PC-9 (cell line): ENCODE measurements around the gene ADARB2. TPM values are rescaled to one million over a fixed set of nuclear protein-coding genes. Genes with fewer than 3 reads are reported as not detected.

Source experiments
- BruUV-seq: library from RNA; stranded (reverse); fragments of 400-500 nt; replicated peaks from 2 replicates; lab custom pipeline; 2021; lab: Mats Ljungman, UMichigan
- CTCF ChIA-PET: fragments of 300-600 bp; sonication (Branson Sonifier 250); formaldehyde crosslinking; loops from one replicate; lab custom pipeline; 2022; ENCODE audit warnings: antibody characterized with exemption; lab: Charles Lee
- POLR2A ChIA-PET: fragments of 300-600 bp; sonication (Branson Sonifier 250); formaldehyde crosslinking; loops from one replicate; lab custom pipeline; 2022; ENCODE audit warnings: antibody characterized with exemption; ENCODE audit not compliant: unreplicated experiment; lab: Charles Lee
- DNase-seq, 2 experiments: peaks; one replicate each; pipeline versions ENCODE4 v3.0.0 to v3.0.0-alpha.2; 2015 to 2022; ENCODE audit warnings: mixed read lengths in 1 of 2
- H2AFZ ChIP-seq: fragments of 200-600 bp; sonication (generic); 2 replicates; pipeline ENCODE4 v1.8.1; 2017; ENCODE audit warnings: antibody characterized with exemption
- H3F3A ChIP-seq: fragments of 200-600 bp; sonication (generic); 2 replicates; pipeline ENCODE4 v1.8.1; 2017; ENCODE audit warnings: antibody characterized with exemption, mild to moderate bottlenecking, low read depth; ENCODE audit not compliant: insufficient read depth
- H3K27ac ChIP-seq: fragments of 200-600 bp; sonication (generic); 2 replicates; pipeline ENCODE4 v1.6.1; 2016; ENCODE audit warnings: mixed run types
- H3K27me3 ChIP-seq: fragments of 200-600 bp; sonication (generic); 2 replicates; pipeline ENCODE4 v1.6.1; 2016; ENCODE audit warnings: low read depth, mixed run types; ENCODE audit not compliant: insufficient read depth
- H3K36me3 ChIP-seq: fragments of 200-600 bp; sonication (generic); 2 replicates; pipeline ENCODE4 v1.6.1; 2016; ENCODE audit warnings: low read depth, mixed run types
- H3K4me1 ChIP-seq: fragments of 200-600 bp; sonication (generic); replicated peaks from 2 replicates; pipeline ENCODE4 v1.6.1; 2016; ENCODE audit warnings: mixed run types; ENCODE audit not compliant: insufficient read depth
- H3K4me2 ChIP-seq: fragments of 200-600 bp; sonication (generic); 2 replicates; pipeline ENCODE4 v1.6.1; 2017; ENCODE audit warnings: mixed run types
- H3K4me3 ChIP-seq: fragments of 200-600 bp; sonication (generic); 2 replicates; pipeline ENCODE4 v1.6.1; 2016; ENCODE audit warnings: mixed run types
- H3K79me2 ChIP-seq: fragments of 200-600 bp; sonication (generic); 2 replicates; pipeline ENCODE4 v1.6.1; 2017; ENCODE audit warnings: low read depth, mixed run types
- H3K9me2 ChIP-seq: fragments of 200-600 bp; sonication (generic); 2 replicates; pipeline ENCODE4 v1.8.1; 2017; ENCODE audit warnings: mild to moderate bottlenecking; ENCODE audit not compliant: insufficient read depth
- H3K9me3 ChIP-seq: fragments of 200-600 bp; sonication (generic); 2 replicates; pipeline ENCODE4 v1.8.1; 2016; ENCODE audit warnings: low read depth; ENCODE audit not compliant: insufficient read depth
- H4K20me1 ChIP-seq: fragments of 200-600 bp; sonication (generic); 2 replicates; pipeline ENCODE4 v1.8.1; 2017; ENCODE audit not compliant: insufficient read depth
- EZH2 ChIP-seq: fragments of 200-600 bp; sonication (generic); IDR thresholded peaks from 2 replicates; pipeline ENCODE4 v1.8.0; 2017; ENCODE audit warnings: antibody characterized with exemption, low read depth
- intact Hi-C: fragments of 100-400 bp; cut with micrococcal nuclease; formaldehyde crosslinking; loops from one replicate; pipeline ENCODE4 v1.10.0; 2022; ENCODE audit not compliant: unreplicated experiment
- total RNA-seq: library from RNA; stranded (reverse); gene quantifications from 2 replicates; pipeline ENCODE4 v1.2.3, GENCODE V29; 2021
- TF ChIP-seq, protein P1 (sequence below): fragments of 200-600 bp; sonication (generic); conservative IDR thresholded peaks from 2 replicates; pipeline ENCODE4 v1.6.1; 2017; ENCODE audit warnings: mixed run types, antibody characterized with exemption, mild to moderate bottlenecking, moderate library complexity

ADARB2 gene
- total RNA-seq, 1 experiment from 2014 or later: not detected

GRCh38 chr10:1362589-1363445 lies 374.5 kb downstream of the ADARB2 start:
- no peaks in the 10 kb centered on the region for H3K4me1 ChIP-seq
- DNase-seq: no peak
- intact Hi-C loops: no loop called here
- H2AFZ ChIP-seq: no peak overlapping the region
- no peaks in the 10 kb centered on the region for H4K20me1 ChIP-seq
- ChIA-PET POLR2A (no interaction called here), CTCF (no interaction called here)
- H3K9me2 ChIP-seq: no peaks in the 10 kb centered on the region
- no peaks in the 10 kb centered on the region for H3K36me3 ChIP-seq
- no peak overlapping the region for H3K4me3 ChIP-seq
- no peaks in the 10 kb centered on the region for H3K9me3 ChIP-seq
- no TSS peak for BruUV-seq
- peaks cover 33% of the 10 kb centered on the region for H3K27me3 ChIP-seq
- no peak overlapping the region for H3K27ac ChIP-seq
- TF ChIP-seq, protein P1, sequence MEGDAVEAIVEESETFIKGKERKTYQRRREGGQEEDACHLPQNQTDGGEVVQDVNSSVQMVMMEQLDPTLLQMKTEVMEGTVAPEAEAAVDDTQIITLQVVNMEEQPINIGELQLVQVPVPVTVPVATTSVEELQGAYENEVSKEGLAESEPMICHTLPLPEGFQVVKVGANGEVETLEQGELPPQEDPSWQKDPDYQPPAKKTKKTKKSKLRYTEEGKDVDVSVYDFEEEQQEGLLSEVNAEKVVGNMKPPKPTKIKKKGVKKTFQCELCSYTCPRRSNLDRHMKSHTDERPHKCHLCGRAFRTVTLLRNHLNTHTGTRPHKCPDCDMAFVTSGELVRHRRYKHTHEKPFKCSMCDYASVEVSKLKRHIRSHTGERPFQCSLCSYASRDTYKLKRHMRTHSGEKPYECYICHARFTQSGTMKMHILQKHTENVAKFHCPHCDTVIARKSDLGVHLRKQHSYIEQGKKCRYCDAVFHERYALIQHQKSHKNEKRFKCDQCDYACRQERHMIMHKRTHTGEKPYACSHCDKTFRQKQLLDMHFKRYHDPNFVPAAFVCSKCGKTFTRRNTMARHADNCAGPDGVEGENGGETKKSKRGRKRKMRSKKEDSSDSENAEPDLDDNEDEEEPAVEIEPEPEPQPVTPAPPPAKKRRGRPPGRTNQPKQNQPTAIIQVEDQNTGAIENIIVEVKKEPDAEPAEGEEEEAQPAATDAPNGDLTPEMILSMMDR: no peak
- no peak for TF ChIP-seq EZH2
- H3K4me2 ChIP-seq: no peak overlapping the region
- no peaks in the 10 kb centered on the region for H3K79me2 ChIP-seq
- no peaks in the 10 kb centered on the region for H3F3A ChIP-seq

GRCh38 chr10:1361411-1362105 lies 375.8 kb downstream of the ADARB2 start:
- H3K27ac ChIP-seq: no peak overlapping the region
- no TSS peak for BruUV-seq
- CTCF ChIA-PET: no interaction called here

DNA sequence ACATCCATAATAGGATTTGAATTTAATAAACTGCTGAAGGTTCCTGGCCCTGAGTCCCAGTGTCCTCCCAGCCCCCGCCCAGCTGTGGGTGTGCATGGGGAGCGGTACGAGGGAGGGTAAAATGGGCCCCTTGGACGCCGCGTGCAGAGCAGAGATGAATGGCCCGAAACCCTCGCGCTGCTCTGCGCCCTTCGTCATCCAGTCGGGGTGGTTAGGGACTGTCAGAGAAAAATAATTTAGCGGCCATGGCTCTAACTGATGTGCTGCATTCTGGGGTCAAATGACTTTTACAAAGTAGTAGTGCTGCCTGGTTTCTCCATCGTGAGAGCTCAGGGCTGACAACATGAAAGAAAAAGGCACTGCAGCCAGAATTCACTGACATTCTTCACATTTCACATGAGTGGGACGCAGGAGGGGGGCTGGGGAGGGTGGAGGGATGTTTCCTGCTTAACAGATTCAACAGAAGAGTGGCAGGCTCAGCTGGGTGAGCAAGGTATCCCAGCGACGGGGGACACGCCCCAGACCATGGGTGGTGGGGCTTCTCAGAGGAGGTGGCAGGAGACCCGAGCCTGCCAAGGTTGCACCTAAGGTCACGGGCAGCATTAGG lies 376.7 kb downstream of the ADARB2 start:
- Histone ChIP-seq H3F3A (no peaks in the 10 kb centered on the region), H3K9me3 (no peaks in the 10 kb centered on the region), H2AFZ (no peak overlapping the region), H3K9me2 (no peaks in the 10 kb centered on the region), H3K4me3 (no peak overlapping the region), H3K4me1 (no peaks in the 10 kb centered on the region), H3K4me2 (no peak overlapping the region), H3K79me2 (no peaks in the 10 kb centered on the region), H3K27ac (no peak overlapping the region), H3K27me3 (peaks cover 25% of the 10 kb centered on the region), H3K36me3 (no peaks in the 10 kb centered on the region), H4K20me1 (no peaks in the 10 kb centered on the region)
- TF ChIP-seq EZH2: no peak
- TF ChIP-seq, protein P1: no peak
- intact Hi-C loops: no loop called here
- BruUV-seq: no TSS peak
- no peak for DNase-seq
- ChIA-PET CTCF (no interaction called here), POLR2A (no interaction called here)

More at GRCh38 chr10:1361411-1362105, 375.8 kb downstream of the ADARB2 start:
- DNase-seq: no peak
- Histone ChIP-seq H3K9me2 (no peaks in the 10 kb centered on the region), H3K27me3 (peaks cover 28% of the 10 kb centered on the region), H3K4me3 (no peak overlapping the region), H3K36me3 (no peaks in the 10 kb centered on the region), H3K4me2 (no peak overlapping the region), H2AFZ (no peak overlapping the region), H3F3A (no peaks in the 10 kb centered on the region), H3K9me3 (no peaks in the 10 kb centered on the region), H3K79me2 (no peaks in the 10 kb centered on the region), H3K4me1 (no peaks in the 10 kb centered on the region), H4K20me1 (no peaks in the 10 kb centered on the region)
- POLR2A ChIA-PET: no interaction called here
- TF ChIP-seq, protein P1: no peak
- no peak for TF ChIP-seq EZH2
- intact Hi-C loops: no loop called here
